Epithelial cell of esophagus (primary cell): ENCODE data around the gene RHBDF2.

ENCODE experiments used
- DNase-seq: peaks from one replicate; pipeline ENCODE4 v3.0.0; 2010; ENCODE audit warnings: low read depth
- H3K4me3 ChIP-seq: 2 replicates; pipeline ENCODE4 v1.5.1; 2011; ENCODE audit warnings: mild to moderate bottlenecking, low read length, control low read depth
- CTCF ChIP-seq: IDR thresholded peaks from 2 replicates; pipeline ENCODE4 v1.5.1; 2011; ENCODE audit warnings: low read depth, mild to moderate bottlenecking, low read length, control low read depth, inconsistent platforms; ENCODE audit not compliant: insufficient read depth; ENCODE audit errors: missing control alignments

RHBDF2 gene

GRCh38 chr17:76500074-76500746 is 1.0 kb downstream of the RHBDF2 start:
- peak overlapping the region; percentile 89 for H3K4me3 ChIP-seq
- no peak for TF ChIP-seq CTCF

GRCh38 chr17:76499267-76499667 is 2.0 kb downstream of the RHBDF2 start:
- peak overlapping the region; percentile 89 for H3K4me3 ChIP-seq
- TF ChIP-seq CTCF, result no peak
- DNase-seq, result peak; percentile 42

More at GRCh38 chr17:76500074-76500746, 1.0 kb downstream of the RHBDF2 start:
- DNase-seq, result peak; percentile 34

- H3K4me3 ChIP-seq, result no peak overlapping the region
- DNase-seq, result no peak
- no peak for TF ChIP-seq CTCF
These were observed 2.4 kb downstream of the RHBDF2 start for GRCh38 chr17:76498876-76499251.

- H3K4me3 ChIP-seq, result no peak overlapping the region
- DNase-seq, result peak; percentile 95
- TF ChIP-seq CTCF, result no peak
These were observed 3.0 kb downstream of the RHBDF2 start for GRCh38 chr17:76497979-76498875.

- no peak for DNase-seq
- no peak overlapping the region for H3K4me3 ChIP-seq
- TF ChIP-seq CTCF, result no peak
These were observed 3.6 kb downstream of the RHBDF2 start for GRCh38 chr17:76497699-76497978.

- no peak for DNase-seq
- H3K4me3 ChIP-seq, result no peak overlapping the region
- TF ChIP-seq CTCF, result no peak
These were observed 4.8 kb downstream of the RHBDF2 start for GRCh38 chr17:76496464-76496863.
